ENCODE data around the gene DHX16. TPM values are rescaled to one million over a fixed set of nuclear protein-coding genes. Genes with fewer than 3 reads are reported as not detected.

Gene DHX16
- total and polyA plus RNA-seq, 4 donors: 23.4 to 31.7 (median 30.0) TPM

GRCh38 chr6:30612687-30613248 lies 60.0 kb downstream of the DHX16 start:
- ATAC-seq (ENCODE audit: insufficient read depth, low FRiP score) (no peak), DNase-seq (peak in 2 of 3 donors; percentile 47 to 58)
- no peak overlapping the region for H3K4me3 ChIP-seq
- H3K4me1 ChIP-seq (ENCODE audit: control insufficient read depth in 5 of 5, insufficient read depth in 5 of 5, low read length in 5 of 5): peaks cover 0 to 32% (median 20%) of the 10 kb centered on the region in 5 donors
- peaks cover 16 to 33% (median 25%) of the 10 kb centered on the region in 4 donors for H3K36me3 ChIP-seq (ENCODE audit: control insufficient read depth in 4 of 4, insufficient read depth in 4 of 4, low read length in 4 of 4)
- no peak for TF ChIP-seq CTCF (IDR thresholded peaks at IDR 0.05; ENCODE audit: control extremely low read depth, extremely low read depth)
- H3K27me3 ChIP-seq (ENCODE audit: control insufficient read depth in 3 of 3, insufficient read depth in 3 of 3, low read length in 2 of 3): no peaks in the 10 kb centered on the region
- peak overlapping the region in 1 of 2 donors; percentile 26 for H3K27ac ChIP-seq (ENCODE audit: low read depth in 1 of 2, low read length in 1 of 2)
- H3K9me3 ChIP-seq (ENCODE audit: control insufficient read depth in 4 of 4, insufficient read depth in 3 of 4, low read length in 3 of 4): no peaks in the 10 kb centered on the region
- H3K9ac ChIP-seq (ENCODE audit: insufficient read depth in 1 of 2, low read length in 2 of 2): no peak overlapping the region
- WGBS, 2 donors: 41 to 67% methylated on average over 6 of the region's 6 CpGs

- DNase-seq: peak in 2 of 3 donors; percentile 43 to 49
- Histone ChIP-seq H3K9me3 (ENCODE audit: control insufficient read depth in 4 of 4, insufficient read depth in 3 of 4, low read length in 3 of 4) (no peaks in the 10 kb centered on the region), H3K4me1 (ENCODE audit: control insufficient read depth in 5 of 5, insufficient read depth in 5 of 5, low read length in 5 of 5) (peaks cover 0 to 32% (median 20%) of the 10 kb centered on the region in 5 donors), H3K27ac (ENCODE audit: low read depth in 1 of 2, low read length in 1 of 2) (no peak overlapping the region), H3K36me3 (ENCODE audit: control insufficient read depth in 4 of 4, insufficient read depth in 4 of 4, low read length in 4 of 4) (peaks cover 18 to 37% (median 27%) of the 10 kb centered on the region in 4 donors), H3K4me3 (no peak overlapping the region), H3K27me3 (ENCODE audit: control insufficient read depth in 3 of 3, insufficient read depth in 3 of 3, low read length in 2 of 3) (no peaks in the 10 kb centered on the region), H3K9ac (ENCODE audit: insufficient read depth in 1 of 2, low read length in 2 of 2) (peak overlapping the region in 1 of 2 donors; percentile 8)
- no peak for TF ChIP-seq CTCF (IDR thresholded peaks at IDR 0.05; ENCODE audit: control extremely low read depth, extremely low read depth)
- ATAC-seq (ENCODE audit: insufficient read depth, low FRiP score): no peak
- 51 to 76% methylated on average over 1 of the region's 1 CpG for WGBS, 2 donors
Observed at GRCh38 chr6:30612213-30612612, 60.6 kb downstream of the DHX16 start.

GRCh38 chr6:30611856-30612194 lies 61.0 kb downstream of the DHX16 start:
- Histone ChIP-seq H3K27ac (ENCODE audit: low read depth in 1 of 2, low read length in 1 of 2) (no peak overlapping the region), H3K4me3 (no peak overlapping the region), H3K27me3 (ENCODE audit: control insufficient read depth in 3 of 3, insufficient read depth in 3 of 3, low read length in 2 of 3) (no peaks in the 10 kb centered on the region), H3K36me3 (ENCODE audit: control insufficient read depth in 4 of 4, insufficient read depth in 4 of 4, low read length in 4 of 4) (peaks cover 18 to 38% (median 27%) of the 10 kb centered on the region in 4 donors), H3K9me3 (ENCODE audit: control insufficient read depth in 4 of 4, insufficient read depth in 3 of 4, low read length in 3 of 4) (no peaks in the 10 kb centered on the region), H3K4me1 (ENCODE audit: control insufficient read depth in 5 of 5, insufficient read depth in 5 of 5, low read length in 5 of 5) (peaks cover 0 to 32% (median 20%) of the 10 kb centered on the region in 5 donors), H3K9ac (ENCODE audit: insufficient read depth in 1 of 2, low read length in 2 of 2) (peak overlapping the region in 1 of 2 donors; percentile 11)
- no peak for DNase-seq
- no peak for ATAC-seq (ENCODE audit: insufficient read depth, low FRiP score)
- no peak for TF ChIP-seq CTCF (IDR thresholded peaks at IDR 0.05; ENCODE audit: control extremely low read depth, extremely low read depth)
- 77 to 93% methylated on average over 2 of the region's 2 CpGs for WGBS, 2 donors

Data from lung (tissue), 12 donors.